Skin of body (tissue), 2 donors: Measurements from ENCODE around the gene KCP. TPM values are rescaled to one million over a fixed set of nuclear protein-coding genes. Genes with fewer than 3 reads are reported as not detected.
A peak's percentile ranks its signal among the peaks of the same experiment; 100 is the strongest.

Experiments
- DNase-seq: peaks from one replicate; lab custom pipeline; 2025; lab: John Stamatoyannopoulos, UW
- total RNA-seq: library from RNA; depleted of rRNA; stranded (reverse); fragments of >200 nt; gene quantifications from one replicate; pipeline ENCODE4 v1.2.3, GENCODE V29; 2014

KCP gene
- total RNA-seq, 1 donor from 2014 or later: 1.4 TPM

GRCh38 chr7:128939075-128939860, 28.8 kb upstream of the KCP start:
- no peak for DNase-seq

- DNase-seq: no peak
Measured at GRCh38 chr7:128938544-128939074, 28.1 kb upstream of the KCP start.

GRCh38 chr7:128937647-128938543, 27.4 kb upstream of the KCP start, which contains the start of gene IRF5:
Gene IRF5 (plus strand): TSS chr7:128937927. CDS start chr7:128942082, 4,155 bp downstream.
- DNase-seq: no peak

GRCh38 chr7:128937271-128937646, 26.8 kb upstream of the KCP start:
- no peak for DNase-seq

- no peak for DNase-seq
Measured at GRCh38 chr7:128936798-128937197, 26.3 kb upstream of the KCP start.

GRCh38 chr7:128935342-128935730, 24.8 kb upstream of the KCP start:
- DNase-seq: no peak

- DNase-seq: no peak
Measured at GRCh38 chr7:128934361-128935341, 24.1 kb upstream of the KCP start.

- peak; percentile 5 for DNase-seq
Measured at GRCh38 chr7:128933180-128933891, 22.8 kb upstream of the KCP start.

GRCh38 chr7:128932862-128933179, 22.3 kb upstream of the KCP start:
- DNase-seq: no peak

- DNase-seq: no peak
Measured at GRCh38 chr7:128931965-128932861, 21.7 kb upstream of the KCP start.

GRCh38 chr7:128931190-128931798, 20.8 kb upstream of the KCP start:
- DNase-seq: no peak

- DNase-seq: no peak
Measured at GRCh38 chr7:128928882-128929788, 18.6 kb upstream of the KCP start.

- DNase-seq: no peak
Measured at GRCh38 chr7:128928159-128928813, 17.8 kb upstream of the KCP start.

GRCh38 chr7:128924707-128925588, 14.4 kb upstream of the KCP start:
- DNase-seq: no peak

GRCh38 chr7:128923411-128923800, 12.9 kb upstream of the KCP start:
- DNase-seq: no peak
